Thoracic aorta (tissue), 2 donors: ENCODE measurements around the gene GINS2. TPM values are rescaled to one million over a fixed set of nuclear protein-coding genes. Genes with fewer than 3 reads are reported as not detected.

Source experiments
- ATAC-seq: fragments of 150-250 bp; one replicate; pipeline ENCODE4 v1.8.0; 2017; ENCODE audit warnings: low read depth; ENCODE audit not compliant: insufficient number of reproducible peaks, low FRiP score
- DNase-seq: peaks from one replicate; pipeline ENCODE4 v3.0.0-alpha.2; 2020; ENCODE audit warnings: low spot score
- H3K27ac ChIP-seq, 2 donors: fragments of 200-600 bp; sonication (generic); 1 replicate in 1 of 2; 2 replicates in 1 of 2; pipeline ENCODE4 v1.5.1; 2016; ENCODE audit warnings: mild to moderate bottlenecking in 2 of 2, moderate library complexity in 2 of 2
- H3K27me3 ChIP-seq: fragments of 200-600 bp; sonication (generic); replicated peaks from 2 replicates; pipeline ENCODE4 v1.6.0; 2016; ENCODE audit warnings: mild to moderate bottlenecking; ENCODE audit not compliant: insufficient read depth
- H3K36me3 ChIP-seq: fragments of 200-600 bp; sonication (generic); one replicate; pipeline ENCODE4 v1.5.1; 2016
- H3K4me1 ChIP-seq, 2 donors: fragments of 200-600 bp; sonication (generic); 1 replicate in 1 of 2; 2 replicates in 1 of 2; pipeline versions ENCODE4 v1.5.1 to v1.6.0; 2016; ENCODE audit warnings: low read depth in 2 of 2, mild to moderate bottlenecking in 1 of 2; ENCODE audit not compliant: control insufficient read depth in 1 of 2
- H3K4me3 ChIP-seq: fragments of 200-600 bp; sonication (generic); 2 replicates; pipeline ENCODE4 v1.5.1; 2016; ENCODE audit warnings: mild to moderate bottlenecking
- H3K9me3 ChIP-seq: fragments of 200-600 bp; sonication (generic); 2 replicates; pipeline ENCODE4 v1.5.1; 2016
- total RNA-seq, 2 donors: library from RNA; depleted of rRNA; stranded (reverse); fragments of >200 nt; gene quantifications; one replicate each; pipeline versions ENCODE4 v1.1.0 to v1.2.3, GENCODE V29; 2016
- TF ChIP-seq, protein P1 (sequence below): fragments of 200-600 bp; sonication (generic); IDR thresholded peaks from one replicate; pipeline ENCODE4 v1.5.1; 2019; ENCODE audit warnings: antibody characterized with exemption

GINS2 gene
- total RNA-seq, 2 donors from 2014 or later = 0.28 to 2.0 TPM

DNA sequence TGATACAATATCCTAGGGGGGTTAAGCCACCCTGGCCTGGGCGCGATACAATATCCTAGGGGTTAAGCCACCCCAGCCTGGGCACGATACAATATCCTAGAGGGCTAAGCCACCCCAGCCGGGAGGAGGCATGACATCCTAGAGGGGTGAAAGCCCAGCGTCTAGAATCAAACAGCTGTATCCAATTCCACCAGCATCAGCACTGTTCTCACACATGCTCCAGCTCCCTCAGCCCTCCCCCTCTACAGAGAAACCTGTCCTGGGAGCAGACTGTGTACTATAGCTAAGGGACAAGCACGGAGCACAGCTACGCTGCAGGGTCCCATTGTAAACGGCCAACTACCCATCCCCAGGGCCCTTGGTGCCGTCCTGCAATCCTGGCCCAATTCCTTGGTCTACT lies 6.2 kb downstream of the GINS2 start:
- TF ChIP-seq, protein P1, sequence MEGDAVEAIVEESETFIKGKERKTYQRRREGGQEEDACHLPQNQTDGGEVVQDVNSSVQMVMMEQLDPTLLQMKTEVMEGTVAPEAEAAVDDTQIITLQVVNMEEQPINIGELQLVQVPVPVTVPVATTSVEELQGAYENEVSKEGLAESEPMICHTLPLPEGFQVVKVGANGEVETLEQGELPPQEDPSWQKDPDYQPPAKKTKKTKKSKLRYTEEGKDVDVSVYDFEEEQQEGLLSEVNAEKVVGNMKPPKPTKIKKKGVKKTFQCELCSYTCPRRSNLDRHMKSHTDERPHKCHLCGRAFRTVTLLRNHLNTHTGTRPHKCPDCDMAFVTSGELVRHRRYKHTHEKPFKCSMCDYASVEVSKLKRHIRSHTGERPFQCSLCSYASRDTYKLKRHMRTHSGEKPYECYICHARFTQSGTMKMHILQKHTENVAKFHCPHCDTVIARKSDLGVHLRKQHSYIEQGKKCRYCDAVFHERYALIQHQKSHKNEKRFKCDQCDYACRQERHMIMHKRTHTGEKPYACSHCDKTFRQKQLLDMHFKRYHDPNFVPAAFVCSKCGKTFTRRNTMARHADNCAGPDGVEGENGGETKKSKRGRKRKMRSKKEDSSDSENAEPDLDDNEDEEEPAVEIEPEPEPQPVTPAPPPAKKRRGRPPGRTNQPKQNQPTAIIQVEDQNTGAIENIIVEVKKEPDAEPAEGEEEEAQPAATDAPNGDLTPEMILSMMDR = no peak
- no peak overlapping the region for H3K27ac ChIP-seq
- no peaks in the 10 kb centered on the region for H3K4me1 ChIP-seq
- H3K36me3 ChIP-seq = peaks cover 2% of the 10 kb centered on the region
- H3K4me3 ChIP-seq = no peak overlapping the region
- ATAC-seq = no peak
- no peaks in the 10 kb centered on the region for H3K27me3 ChIP-seq
- H3K9me3 ChIP-seq = no peaks in the 10 kb centered on the region
- no peak for DNase-seq

DNA sequence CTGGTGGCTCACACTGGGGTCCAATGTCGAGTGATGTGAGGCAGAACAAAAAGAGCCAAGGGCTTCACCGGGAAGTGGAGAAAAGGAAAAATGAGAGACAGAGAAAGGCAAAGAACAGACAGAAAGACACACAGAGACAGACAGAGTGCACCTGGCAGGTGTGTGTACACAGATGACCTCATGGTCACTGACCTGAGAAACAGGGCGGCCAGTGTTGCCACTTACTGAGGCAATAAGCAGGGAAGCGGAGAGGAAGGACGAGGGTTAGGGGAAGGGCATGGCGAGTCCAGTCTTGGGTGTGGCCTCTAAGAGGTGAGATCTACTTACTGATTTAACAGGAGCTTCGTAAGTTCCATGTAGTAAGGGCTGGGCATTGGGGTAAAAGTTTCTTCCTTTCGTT lies 7.5 kb downstream of the GINS2 start:
- H3K36me3 ChIP-seq = peaks cover 2% of the 10 kb centered on the region
- no peak overlapping the region for H3K27ac ChIP-seq
- ATAC-seq (no peak), DNase-seq (no peak)
- H3K4me3 ChIP-seq = no peak overlapping the region
- no peaks in the 10 kb centered on the region for H3K4me1 ChIP-seq
- H3K9me3 ChIP-seq = no peaks in the 10 kb centered on the region
- TF ChIP-seq, protein P1 = no peak
- no peaks in the 10 kb centered on the region for H3K27me3 ChIP-seq

DNA sequence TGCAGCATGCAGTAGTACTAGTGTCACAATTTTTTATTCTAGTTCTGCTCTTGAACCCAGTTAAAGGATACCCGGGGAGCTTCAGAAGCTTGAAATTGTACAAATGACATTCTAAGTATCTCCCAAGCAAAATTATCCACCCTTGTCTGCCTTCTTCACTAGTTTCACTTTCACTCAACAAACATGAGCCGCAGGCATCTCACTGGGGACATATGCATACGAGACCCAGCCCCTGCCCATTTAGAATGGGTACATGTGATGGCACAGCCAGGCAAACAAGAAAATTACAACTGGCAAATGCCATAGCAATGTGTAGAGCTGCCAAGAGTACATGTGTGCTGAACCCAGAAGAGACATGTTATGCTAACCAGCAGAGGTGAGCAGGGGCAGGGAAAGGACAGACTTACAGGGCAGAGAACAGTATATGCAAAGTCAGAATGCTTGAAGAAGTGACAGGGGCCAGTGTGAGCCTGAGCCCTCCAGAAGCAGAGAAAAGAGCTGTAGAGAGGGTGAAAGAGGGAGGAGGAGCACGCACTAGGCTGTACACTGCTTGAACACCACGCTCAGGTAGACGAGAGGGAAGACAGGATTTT lies 8.3 kb downstream of the GINS2 start:
- TF ChIP-seq, protein P1 = no peak
- H3K9me3 ChIP-seq = no peaks in the 10 kb centered on the region
- H3K27me3 ChIP-seq = no peaks in the 10 kb centered on the region
- DNase-seq = no peak
- no peaks in the 10 kb centered on the region for H3K4me1 ChIP-seq
- H3K27ac ChIP-seq = no peak overlapping the region
- no peak for ATAC-seq
- no peak overlapping the region for H3K4me3 ChIP-seq
- H3K36me3 ChIP-seq = peaks cover 2% of the 10 kb centered on the region

DNA sequence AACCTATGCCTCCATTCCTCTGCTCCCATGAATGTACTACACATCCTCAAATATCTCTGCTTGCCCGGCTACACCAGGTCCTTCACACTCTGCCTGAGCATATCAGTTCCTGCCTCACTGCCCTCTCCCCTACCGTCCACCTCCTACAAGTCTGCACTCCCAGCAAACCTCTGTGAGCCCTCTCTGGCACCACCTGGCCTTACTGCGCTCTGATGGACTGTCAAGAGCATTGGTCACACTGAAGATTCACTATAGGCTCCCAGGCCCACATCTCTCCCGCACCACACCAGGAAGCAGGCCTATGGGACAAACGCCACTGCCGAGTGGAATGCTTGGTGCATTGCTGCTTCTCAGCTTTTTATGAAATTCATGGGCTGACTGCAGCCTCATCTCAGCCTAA lies 8.9 kb downstream of the GINS2 start:
- Histone ChIP-seq H3K9me3 (no peaks in the 10 kb centered on the region), H3K4me3 (no peak overlapping the region), H3K27ac (no peak overlapping the region), H3K36me3 (peaks cover 2% of the 10 kb centered on the region), H3K4me1 (peaks cover 0 to 2% of the 10 kb centered on the region in 2 donors), H3K27me3 (no peaks in the 10 kb centered on the region)
- TF ChIP-seq, protein P1 = no peak
- no peak for DNase-seq
- ATAC-seq = no peak

DNA sequence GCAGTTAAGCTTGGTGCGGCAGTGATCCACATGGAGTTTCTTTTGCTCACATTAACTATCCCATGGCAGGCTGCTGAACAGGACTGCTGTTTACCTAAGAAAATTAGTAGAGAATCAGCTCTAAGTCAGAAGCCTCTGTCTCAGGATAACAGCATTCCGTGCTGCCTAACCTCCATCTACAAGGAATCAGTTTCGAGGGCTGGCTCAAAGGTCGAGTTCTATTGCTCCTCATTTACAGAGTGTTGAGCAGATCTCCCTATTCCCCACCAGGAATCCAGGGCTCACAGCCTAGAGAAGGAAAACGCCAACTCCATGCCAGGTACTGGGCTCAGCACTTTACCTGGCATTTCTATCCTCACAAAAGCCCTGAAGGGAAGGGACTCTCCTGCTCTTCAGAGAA lies 9.9 kb downstream of the GINS2 start:
- TF ChIP-seq, protein P1 = no peak
- Histone ChIP-seq H3K4me1 (peaks cover 0 to 13% of the 10 kb centered on the region in 2 donors), H3K27ac (no peak overlapping the region), H3K36me3 (peaks cover 2% of the 10 kb centered on the region), H3K9me3 (no peaks in the 10 kb centered on the region), H3K4me3 (no peak overlapping the region), H3K27me3 (no peaks in the 10 kb centered on the region)
- DNase-seq (no peak), ATAC-seq (no peak)
